GM18511 (cell line): ENCODE results near the gene TBC1D4.

Experiments
- ATAC-seq: cut with Tn5 transposase; IDR thresholded peaks from one replicate; pipeline ENCODE4 v1.9.1; 2021; ENCODE audit warnings: mild to moderate bottlenecking, moderate library complexity; ENCODE audit not compliant: unreplicated experiment

The TBC1D4 gene, protein sequence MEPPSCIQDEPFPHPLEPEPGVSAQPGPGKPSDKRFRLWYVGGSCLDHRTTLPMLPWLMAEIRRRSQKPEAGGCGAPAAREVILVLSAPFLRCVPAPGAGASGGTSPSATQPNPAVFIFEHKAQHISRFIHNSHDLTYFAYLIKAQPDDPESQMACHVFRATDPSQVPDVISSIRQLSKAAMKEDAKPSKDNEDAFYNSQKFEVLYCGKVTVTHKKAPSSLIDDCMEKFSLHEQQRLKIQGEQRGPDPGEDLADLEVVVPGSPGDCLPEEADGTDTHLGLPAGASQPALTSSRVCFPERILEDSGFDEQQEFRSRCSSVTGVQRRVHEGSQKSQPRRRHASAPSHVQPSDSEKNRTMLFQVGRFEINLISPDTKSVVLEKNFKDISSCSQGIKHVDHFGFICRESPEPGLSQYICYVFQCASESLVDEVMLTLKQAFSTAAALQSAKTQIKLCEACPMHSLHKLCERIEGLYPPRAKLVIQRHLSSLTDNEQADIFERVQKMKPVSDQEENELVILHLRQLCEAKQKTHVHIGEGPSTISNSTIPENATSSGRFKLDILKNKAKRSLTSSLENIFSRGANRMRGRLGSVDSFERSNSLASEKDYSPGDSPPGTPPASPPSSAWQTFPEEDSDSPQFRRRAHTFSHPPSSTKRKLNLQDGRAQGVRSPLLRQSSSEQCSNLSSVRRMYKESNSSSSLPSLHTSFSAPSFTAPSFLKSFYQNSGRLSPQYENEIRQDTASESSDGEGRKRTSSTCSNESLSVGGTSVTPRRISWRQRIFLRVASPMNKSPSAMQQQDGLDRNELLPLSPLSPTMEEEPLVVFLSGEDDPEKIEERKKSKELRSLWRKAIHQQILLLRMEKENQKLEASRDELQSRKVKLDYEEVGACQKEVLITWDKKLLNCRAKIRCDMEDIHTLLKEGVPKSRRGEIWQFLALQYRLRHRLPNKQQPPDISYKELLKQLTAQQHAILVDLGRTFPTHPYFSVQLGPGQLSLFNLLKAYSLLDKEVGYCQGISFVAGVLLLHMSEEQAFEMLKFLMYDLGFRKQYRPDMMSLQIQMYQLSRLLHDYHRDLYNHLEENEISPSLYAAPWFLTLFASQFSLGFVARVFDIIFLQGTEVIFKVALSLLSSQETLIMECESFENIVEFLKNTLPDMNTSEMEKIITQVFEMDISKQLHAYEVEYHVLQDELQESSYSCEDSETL (N-terminal part only)

GRCh38 chr13:75482070-75482819, at the start of gene TBC1D4:
Gene TBC1D4, minus strand, starts transcription at chr13:75482169. Its CDS starts 402 bp downstream, at chr13:75481767.
- peak; percentile 84 for ATAC-seq

- ATAC-seq, result no peak
These were observed 48.6 kb upstream of the TBC1D4 start for GRCh38 chr13:75530549-75530961.

- no peak for ATAC-seq
These were observed 40.0 kb upstream of the TBC1D4 start for GRCh38 chr13:75521956-75522355.

GRCh38 chr13:75518439-75519088, 36.6 kb upstream of the TBC1D4 start:
- ATAC-seq, result no peak

DNA sequence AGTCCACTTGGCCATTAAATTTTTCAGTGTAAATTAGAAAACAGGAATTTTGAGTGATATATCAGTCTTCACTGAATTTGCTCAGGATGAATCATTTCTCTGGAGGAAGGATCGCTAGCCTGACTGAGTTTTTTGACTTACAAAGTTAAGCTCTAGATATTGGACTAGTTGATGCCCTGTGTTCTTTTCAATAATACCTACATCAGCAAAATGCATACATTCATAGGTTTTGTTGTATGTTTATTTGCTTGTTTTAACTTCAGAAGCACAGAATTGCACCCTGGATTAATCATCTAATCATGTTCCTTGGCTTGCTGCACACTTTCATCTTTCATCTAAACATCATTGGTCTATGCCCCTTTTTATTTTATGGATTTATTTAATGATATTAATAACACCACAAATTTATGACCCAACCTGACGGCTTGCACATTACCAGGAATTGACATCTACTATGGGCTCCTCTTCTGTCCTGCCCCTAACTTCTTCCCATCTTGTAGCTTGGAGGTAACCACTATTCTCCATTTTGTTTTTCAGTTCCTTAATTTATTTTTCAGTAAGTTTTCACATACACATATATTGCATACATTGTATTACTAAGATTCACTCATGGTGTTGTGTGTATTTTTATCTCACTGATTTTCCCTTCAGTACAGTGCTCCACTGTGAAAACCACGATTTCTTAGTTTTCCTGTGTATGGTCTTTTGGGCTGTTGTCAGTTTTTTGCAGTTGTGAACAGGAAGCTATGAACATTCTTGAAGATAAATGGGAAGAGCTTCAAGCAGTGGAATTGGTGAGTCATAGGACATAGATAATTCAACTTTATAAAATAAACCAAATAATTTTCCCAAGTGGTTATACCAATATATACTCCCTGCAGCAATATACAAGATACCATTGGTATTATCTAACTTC, 32.4 kb upstream of the TBC1D4 start:
- ATAC-seq, result no peak

DNA sequence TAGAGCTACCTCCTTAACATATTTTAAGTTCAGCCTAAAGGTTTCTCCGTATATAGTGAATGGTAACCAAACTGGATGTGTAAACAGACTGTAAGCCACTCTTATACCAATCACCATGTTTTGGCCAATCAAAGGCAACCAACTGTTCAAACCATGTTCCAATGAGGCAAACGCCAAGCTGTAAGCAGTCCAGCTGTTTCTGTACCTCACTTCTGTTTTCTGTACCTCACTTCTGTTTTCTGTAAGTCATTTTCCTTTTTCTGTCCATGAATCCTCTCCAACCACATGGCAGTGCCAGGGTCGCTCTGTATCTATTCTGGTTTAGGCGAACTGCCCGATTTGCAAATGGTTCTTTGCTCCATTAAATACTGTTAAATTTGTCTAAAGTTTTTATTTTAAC, 31.3 kb upstream of the TBC1D4 start:
- ATAC-seq, result no peak

DNA sequence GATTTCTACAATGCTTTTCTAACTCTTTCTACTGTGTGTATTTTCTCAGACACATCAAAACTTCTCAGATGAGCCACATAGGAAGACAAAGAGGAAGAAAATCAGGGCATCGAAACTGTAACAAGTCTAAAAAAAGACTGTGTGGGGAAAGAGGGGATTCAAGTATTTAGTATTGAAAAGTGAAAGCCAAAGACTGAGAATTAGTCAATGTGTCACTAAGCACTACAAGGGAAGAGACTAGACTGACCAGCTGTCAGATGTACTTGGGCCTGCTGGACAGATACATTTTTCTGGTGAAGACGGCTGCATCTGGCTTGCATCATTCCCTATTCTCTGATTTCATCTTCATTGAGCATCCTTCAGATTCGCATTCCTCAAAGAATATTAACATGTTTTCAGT, 30.3 kb upstream of the TBC1D4 start:
- peak; percentile 89 for ATAC-seq

DNA sequence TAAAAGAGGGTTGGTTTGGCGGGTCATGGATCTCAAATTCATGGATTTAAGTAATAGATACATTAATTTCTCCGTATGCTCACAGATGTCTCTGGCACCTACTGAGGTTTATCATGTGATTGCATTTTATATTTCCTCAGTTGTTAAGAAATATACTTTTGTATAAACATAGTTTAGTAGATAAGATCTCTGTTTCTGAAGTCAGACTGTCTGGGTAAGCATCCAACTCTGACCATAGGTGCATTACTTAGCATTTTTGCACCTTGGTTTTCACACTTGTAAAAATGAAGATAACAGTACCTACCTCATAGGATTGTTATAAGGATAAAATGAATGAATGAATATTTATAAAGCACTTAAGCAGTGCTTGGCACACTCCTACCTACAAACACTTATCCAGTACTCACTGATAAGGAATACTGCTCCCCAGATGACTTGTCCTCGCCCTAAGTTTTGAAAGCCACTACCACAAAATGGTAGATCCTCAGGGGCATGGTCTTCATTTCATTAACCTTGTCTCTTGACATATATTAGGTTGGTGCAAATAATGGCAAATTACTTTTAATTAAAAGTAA, 29.2 kb upstream of the TBC1D4 start:
- ATAC-seq, result no peak

DNA sequence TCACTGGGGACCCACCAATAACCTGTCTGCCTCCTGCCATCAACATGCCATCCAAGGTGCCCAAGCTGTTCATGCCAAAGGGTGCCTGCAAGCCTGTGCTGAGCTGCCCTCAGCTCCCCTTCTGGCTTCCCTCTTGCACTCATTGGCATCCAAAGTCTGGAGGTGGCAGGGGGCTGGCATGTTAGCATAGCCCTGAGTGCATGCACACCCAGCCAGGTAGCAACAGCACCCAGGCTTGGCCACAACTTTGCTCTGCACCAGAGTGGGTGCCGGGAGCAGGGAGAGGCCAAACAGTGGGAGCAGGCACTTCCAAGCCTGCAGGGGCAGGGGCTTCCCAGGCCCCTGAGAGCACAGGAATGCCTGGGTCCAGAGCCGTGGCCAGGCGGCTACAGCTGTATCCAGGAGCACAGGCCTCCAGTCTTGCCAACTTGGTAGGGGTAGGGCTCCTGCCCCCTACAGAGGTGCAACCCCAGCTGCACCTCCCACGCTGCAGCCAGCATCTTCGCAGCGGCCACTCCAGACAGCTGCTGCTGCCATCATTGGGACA, 26.1 kb upstream of the TBC1D4 start:
- ATAC-seq, result no peak

DNA sequence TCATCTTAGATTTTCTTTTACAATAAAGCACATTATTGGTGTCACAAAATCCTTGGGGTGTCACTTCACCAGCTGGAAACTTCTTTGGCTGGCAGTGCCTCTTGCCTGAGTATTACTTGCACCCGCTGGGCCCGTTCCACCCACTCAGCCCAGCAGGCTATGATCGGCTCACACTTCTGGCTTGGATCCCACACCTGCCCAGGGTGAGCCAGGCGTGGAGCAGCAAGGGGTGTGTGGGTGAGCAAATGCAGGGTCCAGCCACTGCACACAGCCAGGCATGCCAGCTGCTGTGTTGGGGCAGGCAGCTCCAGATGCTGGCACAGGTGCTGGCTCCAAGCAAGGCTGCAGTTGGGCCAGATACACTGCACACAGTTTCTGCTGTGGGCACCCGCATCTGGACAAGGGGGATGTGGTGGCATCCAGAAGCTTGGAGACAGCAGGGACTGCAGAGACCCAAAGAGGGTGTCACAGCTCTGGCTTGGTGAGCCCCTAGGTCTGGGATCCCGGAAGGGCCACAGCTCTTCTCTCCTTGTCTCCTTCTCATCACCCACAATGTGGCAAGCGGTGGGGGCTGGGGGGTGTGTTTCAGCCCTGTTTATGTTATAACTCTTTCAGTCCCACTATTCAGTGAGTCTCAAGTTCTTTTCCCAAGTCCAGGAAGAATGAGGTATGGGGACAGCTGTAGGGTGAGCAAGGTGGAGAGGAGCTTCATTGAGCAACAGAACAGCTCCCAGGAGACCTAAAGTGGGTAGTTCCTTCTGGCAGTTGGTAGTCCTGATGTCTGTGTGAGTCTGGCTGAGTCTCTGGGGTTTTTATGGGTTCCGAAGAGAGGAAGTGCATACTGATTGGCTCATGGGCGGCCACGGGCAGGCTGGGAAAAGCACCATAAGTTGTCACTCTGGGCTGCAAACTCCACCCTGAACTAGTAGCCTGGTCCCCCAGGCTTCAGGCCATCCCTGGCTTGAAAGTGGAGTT, 25.3 kb upstream of the TBC1D4 start:
- peak; percentile 44 for ATAC-seq

DNA sequence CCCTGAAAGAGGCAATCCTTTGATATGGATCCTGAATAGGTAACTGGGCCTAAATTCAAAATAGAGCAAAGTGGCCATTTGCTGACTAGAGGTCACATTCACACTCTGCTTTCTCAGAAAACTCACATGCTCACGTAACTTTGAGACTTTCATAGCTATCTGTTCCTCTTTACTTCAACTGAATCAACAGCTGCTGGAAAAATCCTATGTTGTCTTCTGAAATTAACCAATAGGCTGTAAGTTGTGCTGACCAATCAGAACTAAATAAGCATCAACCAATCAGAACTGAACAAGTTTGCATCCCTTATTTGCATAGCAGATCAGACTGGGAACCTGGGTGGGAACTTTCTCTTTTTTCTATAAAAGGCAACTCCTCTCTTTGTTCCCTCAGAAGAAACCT, 24.0 kb upstream of the TBC1D4 start:
- ATAC-seq, result no peak

DNA sequence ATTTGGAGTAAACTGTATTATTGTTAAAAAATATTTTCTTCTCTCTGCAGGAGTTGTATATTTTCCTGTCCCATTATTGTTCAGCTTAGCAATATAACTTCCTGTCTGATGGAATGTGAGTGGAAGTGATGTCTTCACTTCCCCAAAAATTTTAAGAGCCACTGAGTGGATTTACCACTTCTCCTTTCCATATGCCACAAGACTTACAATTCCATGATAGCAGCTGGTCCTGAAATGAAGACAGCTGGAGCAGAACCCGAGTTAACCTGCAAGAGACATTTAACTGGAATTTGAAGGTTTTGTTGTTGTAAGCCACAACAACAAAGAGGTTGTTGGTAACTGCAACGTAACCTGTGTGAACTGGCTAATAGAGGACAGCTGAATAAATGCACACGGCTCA, 23.4 kb upstream of the TBC1D4 start:
- no peak for ATAC-seq

DNA sequence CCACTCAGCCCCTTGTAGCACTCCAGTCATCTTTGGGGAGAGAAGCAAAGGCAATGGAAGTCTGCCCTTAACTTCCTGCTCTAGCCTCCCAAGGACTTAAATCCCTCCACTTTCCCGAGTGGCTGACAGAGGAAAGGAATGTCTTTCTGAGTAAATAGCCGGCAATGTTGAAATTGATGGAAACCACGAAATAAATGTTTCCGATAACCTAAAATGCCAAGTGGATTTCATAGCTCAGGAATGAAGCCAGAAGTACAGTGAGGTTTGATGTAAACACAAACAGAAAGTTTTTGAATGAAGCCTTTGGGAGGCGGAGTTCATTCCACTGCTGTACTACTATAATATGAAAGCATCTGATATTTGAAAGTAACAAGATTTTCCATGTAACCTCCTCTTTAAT, 14.0 kb upstream of the TBC1D4 start:
- ATAC-seq, result no peak

DNA sequence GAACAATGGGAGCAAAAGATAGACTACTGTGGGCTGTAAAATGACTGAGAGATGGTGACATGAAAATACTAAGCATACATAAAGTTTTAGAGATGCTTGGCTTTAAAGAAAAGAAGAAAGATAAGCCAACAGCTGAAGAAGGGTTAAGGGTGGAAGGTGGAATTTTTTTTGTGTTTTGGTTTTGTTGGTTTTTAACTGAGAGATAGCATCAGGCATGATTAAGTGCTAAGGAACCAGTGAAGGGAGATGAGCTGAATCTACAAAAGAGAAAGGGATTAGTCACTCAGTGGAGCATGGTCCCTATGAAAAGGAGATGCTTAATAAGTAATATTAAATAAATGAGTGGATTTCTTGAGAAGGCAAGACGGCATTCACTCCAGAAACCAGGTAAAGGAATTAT, 12.5 kb upstream of the TBC1D4 start:
- no peak for ATAC-seq

- no peak for ATAC-seq
These were observed 11.2 kb upstream of the TBC1D4 start for GRCh38 chr13:75493156-75493555.

DNA sequence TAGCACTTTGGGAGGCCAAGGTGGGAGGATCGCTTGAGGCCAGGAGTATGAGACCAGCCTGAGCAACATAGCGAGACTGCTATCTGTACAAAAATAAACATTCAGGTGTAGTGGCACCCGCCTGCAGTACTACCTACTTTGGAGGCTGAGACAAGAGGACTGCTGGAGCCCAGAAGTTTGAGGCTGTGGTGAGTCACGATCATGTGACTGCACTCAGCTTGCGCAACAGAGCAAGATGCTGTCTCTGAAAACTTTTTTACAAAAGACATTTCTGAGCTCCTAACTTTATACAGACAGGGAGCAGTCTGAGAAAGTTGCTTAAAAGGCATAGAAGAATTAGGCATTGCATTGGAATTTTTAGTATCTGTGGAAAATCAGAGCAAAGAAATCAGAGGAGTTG, 10.4 kb upstream of the TBC1D4 start:
- no peak for ATAC-seq

DNA sequence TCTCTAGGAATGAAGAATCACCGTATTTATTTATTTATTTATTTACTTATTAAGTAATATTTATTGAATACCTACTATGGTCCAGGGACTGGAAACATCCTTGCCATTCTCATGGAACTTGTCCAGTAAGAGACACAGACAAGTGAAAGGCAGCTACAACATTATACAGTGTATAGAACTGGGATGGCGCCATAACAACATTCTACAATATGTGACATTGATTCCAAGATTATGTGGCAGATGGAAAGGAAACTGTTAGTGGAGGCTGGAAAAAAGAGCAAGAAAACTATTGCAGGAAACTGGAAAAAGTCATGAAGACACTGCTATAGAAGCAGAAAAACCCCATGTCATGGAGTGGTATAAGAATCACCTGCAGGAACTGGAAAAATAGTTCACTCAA, 9.4 kb upstream of the TBC1D4 start:
- no peak for ATAC-seq
